ENCODE measurements around the gene AMOTL2.

- TF ChIP-seq CTCF (conservative IDR thresholded peaks at IDR 0.05; ENCODE audit: low read depth, low read length): no peak
- TF ChIP-seq EZH2 (IDR thresholded peaks at IDR 0.05; ENCODE audit: borderline replicate concordance, low read depth, low read length, poor library complexity, severe bottlenecking): no peak
Observed at GRCh38 chr3:134341389-134341788, 32.9 kb downstream of the AMOTL2 start.

All from A673 (cell line).